Measurements from ENCODE around the gene SCTR.
A peak's percentile ranks its signal among the peaks of the same experiment; 100 is the strongest.

Gene SCTR

GRCh38 chr2:119523383-119523951 lies 816 bp downstream of the SCTR start:
- DNase-seq (ENCODE audit: low read depth in 3 of 3), result no peak

DNA sequence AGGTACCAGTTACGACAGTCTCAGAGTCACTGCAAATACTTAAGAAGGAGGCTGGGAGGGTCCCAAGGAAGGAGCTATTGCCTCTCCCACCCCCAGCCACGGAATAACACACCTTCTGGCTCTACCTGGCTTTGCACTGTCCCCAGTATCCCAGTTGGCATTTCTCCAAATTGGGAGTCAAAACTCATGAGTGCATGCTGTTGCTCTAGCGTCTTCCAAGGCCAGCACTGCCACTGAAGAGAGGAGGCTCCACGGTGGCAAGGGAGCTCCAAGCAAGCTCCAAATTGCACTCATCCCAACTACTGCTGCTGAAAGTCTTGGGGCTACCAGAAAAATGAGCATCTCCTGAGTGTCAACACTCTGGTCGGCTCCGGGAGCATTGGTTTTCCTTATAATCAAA lies 1.6 kb downstream of the SCTR start:
- no peak for DNase-seq (ENCODE audit: low read depth in 3 of 3)

- DNase-seq (ENCODE audit: low read depth in 3 of 3), result no peak
Measured at GRCh38 chr2:119521433-119522050, 2.7 kb downstream of the SCTR start.

DNA sequence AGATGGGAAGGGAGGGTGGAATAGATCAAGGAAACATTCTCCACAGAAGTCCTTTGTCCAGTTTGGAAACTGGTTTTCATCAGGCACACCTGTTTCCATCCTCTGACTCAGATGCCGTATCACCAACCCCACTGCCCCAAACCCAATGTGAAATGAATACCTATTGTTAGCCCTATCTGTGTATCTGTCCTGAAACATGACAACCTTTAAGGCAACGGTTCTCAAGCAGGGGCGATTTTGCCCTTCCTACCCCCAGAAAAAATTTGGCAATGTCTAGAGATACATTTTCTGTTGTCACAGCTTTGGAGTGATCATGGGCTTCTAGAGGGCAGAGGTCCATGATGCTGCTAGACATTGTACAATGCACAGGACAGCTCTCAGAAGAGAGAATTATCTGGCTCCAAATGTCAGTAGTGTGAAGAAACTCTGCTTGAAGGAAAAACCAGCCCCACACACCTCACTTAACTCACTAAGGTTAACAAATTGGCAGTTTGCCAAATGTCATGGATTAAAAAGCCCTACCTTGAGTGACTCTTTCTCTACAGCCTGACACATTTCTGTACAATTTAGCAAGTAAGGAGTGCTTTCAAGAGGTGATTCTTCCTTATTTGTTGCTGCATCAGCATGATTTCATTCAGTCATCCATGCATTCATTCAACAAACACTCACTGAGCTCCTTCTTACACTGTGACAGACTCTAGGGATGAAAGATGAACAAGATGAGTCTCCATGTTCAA lies 3.4 kb downstream of the SCTR start:
- DNase-seq (ENCODE audit: low read depth in 3 of 3), result no peak

DNA sequence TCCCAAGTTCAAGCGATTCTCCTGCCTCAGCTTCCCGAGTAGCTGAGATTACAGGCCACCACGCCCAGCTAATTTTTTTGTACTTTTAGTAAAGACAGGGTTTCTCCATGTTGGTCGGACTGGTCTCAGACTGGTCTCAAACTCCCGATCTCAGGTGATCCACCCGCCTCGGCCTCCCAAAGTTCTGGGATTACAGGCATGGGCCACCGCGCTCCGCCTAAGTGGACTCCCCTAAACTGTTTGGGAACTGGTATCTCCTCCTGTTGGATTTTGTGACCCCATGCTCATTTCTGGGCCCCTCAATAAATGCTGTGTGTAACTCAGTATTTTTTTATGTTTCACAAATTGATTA lies 5.2 kb downstream of the SCTR start:
- DNase-seq (ENCODE audit: low read depth in 3 of 3), result no peak

- no peak for DNase-seq (ENCODE audit: low read depth in 3 of 3)
Measured at GRCh38 chr2:119518401-119519056, 5.8 kb downstream of the SCTR start.

DNA sequence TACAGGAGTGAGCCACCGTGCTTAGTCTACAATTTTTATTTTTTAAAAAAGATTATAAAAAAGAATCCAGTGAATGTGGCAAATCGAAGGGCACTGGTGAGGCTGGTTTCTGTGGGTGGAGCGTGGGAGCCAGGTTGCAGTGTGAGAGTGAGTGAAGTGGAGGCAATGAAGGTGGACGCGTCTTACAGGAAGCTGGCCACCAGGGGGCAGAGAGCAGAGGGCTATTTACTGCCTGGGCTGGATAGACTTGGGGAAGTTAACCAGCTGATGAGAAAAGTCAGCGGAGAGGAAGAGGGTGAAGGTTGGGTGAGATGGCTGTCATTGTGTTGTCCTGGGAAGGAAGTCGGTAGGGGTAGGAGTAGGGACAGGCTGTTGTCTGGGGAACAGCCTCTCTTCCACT lies 6.8 kb downstream of the SCTR start:
- peak in 1 of 3 experiments; percentile 46 for DNase-seq (ENCODE audit: low read depth in 3 of 3)

DNA sequence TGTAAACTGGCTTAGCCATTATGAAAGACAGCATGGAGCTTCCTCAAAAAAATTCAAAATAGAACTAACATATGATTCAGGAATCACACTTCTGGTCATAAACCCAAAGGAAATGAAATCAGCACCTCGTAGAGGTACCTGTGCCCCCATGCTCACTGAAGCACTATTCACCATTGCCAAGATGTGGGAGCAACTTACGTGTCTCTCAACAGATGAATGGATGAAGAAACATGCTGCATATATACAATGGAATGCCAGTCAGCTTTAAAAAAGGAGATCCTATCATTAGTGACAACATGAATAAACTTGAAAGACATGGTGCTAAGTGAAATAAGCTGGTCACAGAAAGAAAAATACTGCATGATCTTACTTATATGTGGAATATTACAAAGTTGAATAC lies 8.2 kb downstream of the SCTR start:
- no peak for DNase-seq (ENCODE audit: low read depth in 3 of 3)

- DNase-seq (ENCODE audit: low read depth in 3 of 3), result no peak
Measured at GRCh38 chr2:119513832-119514231, 10.5 kb downstream of the SCTR start.

- DNase-seq (ENCODE audit: low read depth in 3 of 3), result no peak
Measured at GRCh38 chr2:119512946-119513345, 11.3 kb downstream of the SCTR start.

DNA sequence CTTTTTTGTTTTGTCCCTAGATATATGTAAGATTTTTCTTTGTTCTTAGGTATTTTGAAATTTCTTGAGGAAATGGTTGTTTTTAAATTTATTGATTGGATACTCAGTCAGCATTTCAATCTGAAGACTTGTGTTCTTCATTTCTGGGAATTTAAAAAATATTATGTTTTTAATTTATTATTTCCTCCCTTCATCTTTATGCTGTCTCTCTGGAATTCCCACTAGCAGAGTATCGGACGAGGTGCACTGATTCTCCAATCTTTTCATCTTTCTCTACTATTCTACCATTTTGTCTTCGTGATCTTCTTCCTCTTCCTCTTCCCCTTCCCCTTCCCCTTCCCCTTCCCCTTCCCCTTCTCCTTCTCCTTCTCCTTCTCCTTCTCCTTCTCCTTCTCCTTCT lies 12.3 kb downstream of the SCTR start:
- DNase-seq (ENCODE audit: low read depth in 3 of 3), result no peak

- DNase-seq (ENCODE audit: low read depth in 3 of 3), result no peak
Measured at GRCh38 chr2:119508756-119509155, 15.5 kb downstream of the SCTR start.

GRCh38 chr2:119496682-119497081 lies 27.6 kb downstream of the SCTR start:
- no peak for DNase-seq (ENCODE audit: low read depth in 3 of 3)

- DNase-seq (ENCODE audit: low read depth in 3 of 3), result no peak
Measured at GRCh38 chr2:119495948-119496347, 28.3 kb downstream of the SCTR start.

DNA sequence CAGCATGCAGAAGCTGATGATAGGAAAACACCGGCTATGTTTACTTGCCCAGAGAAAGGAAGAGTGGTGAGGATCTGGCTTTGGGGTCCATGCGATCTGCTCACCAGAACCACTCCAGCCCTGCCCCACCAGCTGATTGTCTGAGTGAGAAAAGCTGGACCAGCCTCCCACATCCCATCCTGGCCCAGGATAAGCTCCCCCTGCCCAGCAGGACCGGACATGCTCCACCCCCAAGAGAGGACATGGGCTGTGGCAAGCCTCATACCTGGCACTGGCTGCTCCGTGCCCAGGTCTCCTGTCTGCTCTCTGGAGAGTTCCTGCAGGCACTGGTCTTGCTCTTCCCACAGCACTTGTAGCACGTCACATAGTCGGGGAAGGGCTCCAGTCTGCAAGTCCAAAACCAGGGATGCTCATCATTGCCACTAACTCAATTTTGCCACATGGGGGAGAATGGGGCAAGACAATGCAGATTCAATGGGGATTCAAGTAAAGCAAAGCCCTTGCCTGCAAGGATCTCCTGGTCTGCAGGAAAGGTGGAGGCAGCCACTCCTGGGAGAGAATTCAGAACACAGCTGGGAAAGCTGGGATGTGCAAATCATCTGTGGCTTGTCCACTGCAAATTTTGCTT lies 30.0 kb downstream of the SCTR start:
- no peak for DNase-seq (ENCODE audit: low read depth in 3 of 3)

DNA sequence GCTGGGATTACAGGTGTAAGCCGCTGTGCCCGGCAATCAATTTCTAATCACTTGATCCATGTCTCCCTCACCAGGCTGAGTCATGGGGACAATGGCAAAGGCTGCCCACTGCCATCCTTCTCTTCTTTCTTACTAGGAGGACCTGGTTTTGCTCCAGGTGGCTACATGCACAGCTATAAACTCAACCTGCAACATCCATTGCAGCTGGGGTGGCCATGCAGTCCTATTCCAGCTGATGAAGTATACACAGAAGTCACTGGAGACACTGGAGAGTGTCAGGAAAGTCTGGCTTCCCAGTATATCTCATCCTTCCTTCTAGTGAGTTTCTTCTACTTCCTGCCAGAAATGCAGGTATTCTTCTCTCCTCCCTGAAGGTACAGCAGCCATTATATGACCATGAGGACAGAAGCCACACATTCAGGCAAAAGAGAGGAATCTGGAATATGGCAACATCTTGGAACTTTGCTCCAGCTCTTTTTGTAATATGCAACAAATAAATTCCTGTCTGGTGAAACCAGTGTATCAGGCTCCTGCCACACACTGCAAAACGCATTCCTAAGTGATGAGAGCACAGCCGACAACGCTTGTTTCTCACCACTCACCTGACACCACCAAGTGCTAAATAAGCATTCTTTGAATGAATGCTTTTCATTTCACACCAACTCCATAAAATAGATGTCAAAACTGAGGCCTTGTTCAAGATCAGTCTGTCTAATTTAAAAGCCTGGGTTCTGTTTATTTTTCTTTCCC lies 32.3 kb downstream of the SCTR start:
- no peak for DNase-seq (ENCODE audit: low read depth in 3 of 3)

DNA sequence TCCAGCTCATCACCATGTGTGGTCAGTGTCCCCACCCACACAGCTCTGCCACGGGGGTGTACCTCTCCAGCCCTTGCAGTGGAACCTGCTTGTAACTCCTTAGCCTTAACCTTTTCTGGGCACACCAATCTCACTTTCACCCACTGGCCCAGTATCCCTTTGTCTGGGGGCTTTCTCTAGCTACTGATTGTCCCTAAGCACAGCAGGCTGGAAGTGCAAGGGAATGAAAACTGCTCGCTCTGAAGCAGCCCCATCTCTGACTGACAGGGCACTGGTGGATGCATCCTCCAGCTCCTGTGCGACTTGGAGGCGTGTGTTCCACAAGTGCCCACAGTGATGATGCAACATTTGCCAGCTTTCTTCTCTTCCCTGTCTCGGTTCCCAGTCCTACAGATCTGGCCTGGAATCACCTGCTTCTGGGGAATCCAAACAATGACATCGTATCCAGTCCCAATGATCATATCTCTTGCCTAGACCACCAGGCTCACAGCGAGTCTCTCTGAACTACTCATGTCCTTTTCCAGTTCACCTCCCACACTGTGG lies 33.6 kb downstream of the SCTR start:
- no peak for DNase-seq (ENCODE audit: low read depth in 3 of 3)

GRCh38 chr2:119490106-119490505 lies 34.2 kb downstream of the SCTR start:
- DNase-seq (ENCODE audit: low read depth in 3 of 3), result no peak

DNA sequence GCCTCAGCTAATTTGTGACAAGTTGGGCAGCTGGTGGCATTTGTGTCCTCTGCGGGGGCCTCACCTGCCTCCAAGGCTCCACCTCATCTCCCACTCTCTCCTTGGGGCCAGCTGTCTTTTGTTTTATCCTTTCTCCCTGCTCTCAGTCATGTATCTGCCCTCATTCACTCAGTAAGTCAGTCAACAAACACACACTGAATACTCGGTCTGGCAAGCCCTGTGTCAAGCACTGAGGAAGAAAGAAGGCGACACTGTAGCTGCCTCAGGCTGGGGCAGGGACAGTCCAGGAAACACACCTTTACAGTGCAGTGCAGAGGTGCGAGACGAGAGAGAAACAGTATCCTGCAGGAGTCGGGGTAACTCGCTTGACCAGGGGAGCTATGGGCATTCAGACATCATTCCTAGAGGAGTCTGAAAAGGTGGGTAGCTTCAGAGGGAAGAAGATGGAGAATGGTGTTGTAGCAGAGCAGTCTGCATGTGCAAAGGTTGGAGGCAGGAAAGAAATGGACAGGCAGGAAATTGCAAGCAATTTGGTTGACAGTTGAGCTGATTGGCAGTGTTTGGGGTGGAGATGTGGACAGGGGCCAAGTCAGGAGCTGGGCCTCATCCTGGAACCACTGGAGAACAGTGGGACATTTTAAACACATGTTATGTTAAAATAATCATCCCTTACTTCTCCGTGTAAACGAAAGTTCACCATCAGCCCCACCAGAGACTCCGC lies 34.9 kb downstream of the SCTR start:
- no peak for DNase-seq (ENCODE audit: low read depth in 3 of 3)

- DNase-seq (ENCODE audit: low read depth in 3 of 3), result no peak
Measured at GRCh38 chr2:119488245-119489214, 35.8 kb downstream of the SCTR start.

All from stimulated activated CD4-positive, alpha-beta T cell treated with anti-CD3 and anti-CD28 coated beads, TNF-alpha, amount 100 ng/mL, for 24 hours (primary cell).